H1 (cell line): ENCODE results near the gene SPTBN1. TPM values are rescaled to one million over a fixed set of nuclear protein-coding genes. Genes with fewer than 3 reads are reported as not detected.

Experiments
- CTCF ChIA-PET: fragments of 300-600 bp; sonication (Branson Sonifier 250); formaldehyde crosslinking; loops from one replicate; lab custom pipeline; 2021; ENCODE audit not compliant: partially characterized antibody; lab: Charles Lee
- POLR2A ChIA-PET: fragments of 300-600 bp; sonication (Branson Sonifier 250); formaldehyde crosslinking; loops from one replicate; lab custom pipeline; 2021; ENCODE audit warnings: inconsistent platforms; ENCODE audit not compliant: partially characterized antibody; lab: Charles Lee
- DNase-seq, 2 experiments: peaks; one replicate each; pipeline versions ENCODE4 v3.0.0 to v3.0.0-alpha.2; 2010 to 2022; ENCODE audit warnings: low spot score in 2 of 2, low read depth in 1 of 2, mixed read lengths in 1 of 2
- FAIRE-seq: peaks from 2 replicates; lab custom pipeline; 2011; peaks lifted over from hg19 to GRCh38; lab: Jason Lieb, UNC
- H2AFZ ChIP-seq: 2 replicates; pipeline ENCODE4 v1.8.1; 2012; ENCODE audit warnings: low read length, inconsistent platforms
- H2AK5ac ChIP-seq: 2 replicates; pipeline ENCODE4 v1.6.1; 2013; ENCODE audit warnings: low read depth, low read length
- H2BK120ac ChIP-seq: replicated peaks from 2 replicates; pipeline ENCODE3; 2013; ENCODE audit warnings: low read depth, low read length, inconsistent platforms
- H2BK12ac ChIP-seq: 2 replicates; pipeline ENCODE4 v1.6.1; 2013; ENCODE audit warnings: low read depth, low read length
- H2BK15ac ChIP-seq: 2 replicates; pipeline ENCODE4 v1.6.1; 2013; ENCODE audit warnings: low read length
- H2BK20ac ChIP-seq: 2 replicates; pipeline ENCODE4 v1.6.1; 2013; ENCODE audit warnings: low read length
- H2BK5ac ChIP-seq: 2 replicates; pipeline ENCODE4 v1.6.1; 2013; ENCODE audit warnings: low read depth, low read length
- H3K14ac ChIP-seq: 2 replicates; pipeline ENCODE4 v1.6.1; 2013; ENCODE audit warnings: inconsistent platforms; ENCODE audit not compliant: insufficient read length
- H3K18ac ChIP-seq: 2 replicates; pipeline ENCODE4 v1.6.1; 2013; ENCODE audit warnings: low read length; ENCODE audit errors: extremely low read depth
- H3K23ac ChIP-seq: 2 replicates; pipeline ENCODE4 v1.6.1; 2013; ENCODE audit warnings: inconsistent platforms; ENCODE audit not compliant: insufficient read length
- H3K23me2 ChIP-seq: 2 replicates; pipeline ENCODE4 v1.6.1; 2013; ENCODE audit warnings: low read depth, low read length
- H3K27ac ChIP-seq: 2 replicates; pipeline ENCODE4 v1.6.1; 2011; ENCODE audit warnings: low read depth, low read length, inconsistent platforms
- H3K27me3 ChIP-seq, 4 experiments: replicated peaks in 1 of 4; 1 replicate in 1 of 4; 2 replicates in 3 of 4; pipeline versions ENCODE4 v1.6.1 to v1.8.1; 2011 to 2013; ENCODE audit warnings: low read length in 3 of 4, mild to moderate bottlenecking in 3 of 4, inconsistent platforms in 2 of 4, mixed read lengths in 2 of 4, moderate library complexity in 1 of 4; ENCODE audit not compliant: control insufficient read depth in 3 of 4, insufficient read depth in 3 of 4; ENCODE audit errors: extremely low read depth in 1 of 4
- H3K36me3 ChIP-seq, 4 experiments: 2 replicates each; pipeline versions ENCODE4 v1.6.1 to v1.8.1; 2011 to 2013; ENCODE audit warnings: mild to moderate bottlenecking in 4 of 4, low read length in 3 of 4, moderate library complexity in 2 of 4, control low read depth in 1 of 4, inconsistent platforms in 1 of 4; ENCODE audit not compliant: insufficient read depth in 4 of 4, control insufficient read depth in 2 of 4
- H3K4ac ChIP-seq: replicated peaks from 2 replicates; pipeline ENCODE3; 2013; ENCODE audit warnings: low read length, low read depth, mixed read lengths, inconsistent platforms; ENCODE audit not compliant: insufficient read length
- H3K4me1 ChIP-seq, 4 experiments: replicated peaks in 1 of 4; 1 replicate in 1 of 4; 2 replicates in 3 of 4; pipeline versions ENCODE4 v1.6.1 to v1.8.1; 2011 to 2013; ENCODE audit warnings: low read length in 3 of 4, inconsistent platforms in 2 of 4, mixed read lengths in 1 of 4; ENCODE audit not compliant: insufficient read depth in 4 of 4, control insufficient read depth in 3 of 4
- H3K4me2 ChIP-seq, 2 experiments: 2 replicates each; pipeline versions ENCODE4 v1.6.1 to v1.8.1; 2011 to 2013; ENCODE audit warnings: low read depth in 2 of 2, low read length in 2 of 2, control low read depth in 1 of 2, inconsistent platforms in 1 of 2, mild to moderate bottlenecking in 1 of 2; ENCODE audit not compliant: insufficient read depth in 1 of 2
- H3K4me3 ChIP-seq, 4 experiments: fragments of 200-600, 300-600 bp in 1 of 4; sonication (generic), shearing (Covaris generic), sonication (Bioruptor Twin) in 1 of 4; 2 replicates each; pipeline versions ENCODE4 v1.5.1 to v1.8.1; 2011 to 2016; ENCODE audit warnings: low read length in 4 of 4, low read depth in 3 of 4, control low read depth in 2 of 4, inconsistent platforms in 2 of 4, mild to moderate bottlenecking in 2 of 4, mixed read lengths in 1 of 4, moderate library complexity in 1 of 4; ENCODE audit not compliant: insufficient read depth in 2 of 4; ENCODE audit errors: extremely low read depth in 1 of 4
- H3K56ac ChIP-seq: replicated peaks from 2 replicates; pipeline ENCODE3; 2013; ENCODE audit warnings: low read depth, mild to moderate bottlenecking, mixed read lengths, low read length, inconsistent platforms; ENCODE audit not compliant: insufficient read length
- H3K79me1 ChIP-seq: 2 replicates; pipeline ENCODE4 v1.6.1; 2013; ENCODE audit warnings: low read depth, low read length, control low read depth
- H3K79me2 ChIP-seq, 2 experiments: 2 replicates each; pipeline versions ENCODE4 v1.6.1 to v1.8.1; 2012 to 2013; ENCODE audit warnings: low read length in 2 of 2, mild to moderate bottlenecking in 2 of 2, inconsistent platforms in 1 of 2; ENCODE audit not compliant: insufficient read depth in 2 of 2, control insufficient read depth in 1 of 2
- H3K9ac ChIP-seq, 4 experiments: replicated peaks in 1 of 4; 1 replicate in 1 of 4; 2 replicates in 3 of 4; pipeline versions ENCODE4 v1.6.1 to v1.8.1; 2011 to 2013; ENCODE audit warnings: low read depth in 3 of 4, low read length in 3 of 4, control low read depth in 2 of 4, mild to moderate bottlenecking in 2 of 4, moderate library complexity in 2 of 4, inconsistent platforms in 1 of 4; ENCODE audit errors: extremely low read depth in 1 of 4
- H3K9me3 ChIP-seq, 2 experiments: 2 replicates each; pipeline versions ENCODE4 v1.6.1 to v1.8.1; 2012 to 2013; ENCODE audit warnings: mild to moderate bottlenecking in 2 of 2, moderate library complexity in 2 of 2, control low read depth in 1 of 2, inconsistent platforms in 1 of 2, low read depth in 1 of 2, low read length in 1 of 2, mixed read lengths in 1 of 2; ENCODE audit not compliant: insufficient read depth in 2 of 2
- H4K20me1 ChIP-seq, 2 experiments: replicated peaks in 1 of 2; 2 replicates each; pipeline versions ENCODE3 to v1.8.1; 2011 to 2013; ENCODE audit warnings: inconsistent platforms in 2 of 2, low read length in 2 of 2, mild to moderate bottlenecking in 1 of 2; ENCODE audit not compliant: insufficient read depth in 2 of 2, control insufficient read depth in 1 of 2
- H4K5ac ChIP-seq: 2 replicates; pipeline ENCODE4 v1.6.1; 2013; ENCODE audit warnings: low read length, low read depth, mixed read lengths, inconsistent platforms; ENCODE audit not compliant: insufficient read length
- H4K8ac ChIP-seq: 2 replicates; pipeline ENCODE4 v1.8.0; 2013; ENCODE audit warnings: mild to moderate bottlenecking, moderate library complexity, low read length, inconsistent platforms; ENCODE audit not compliant: insufficient read depth; ENCODE audit errors: extremely low read depth
- H4K91ac ChIP-seq: replicated peaks from 2 replicates; pipeline ENCODE3; 2013; ENCODE audit warnings: low read length, mixed read lengths, inconsistent platforms; ENCODE audit not compliant: insufficient read length
- JUN ChIP-seq: IDR thresholded peaks from 2 replicates; pipeline ENCODE4 v1.6.1; 2011; ENCODE audit warnings: low read depth, mild to moderate bottlenecking, improper control_type of control experiment, low read length
- SIN3A ChIP-seq, 2 experiments: IDR thresholded peaks in 1 of 2; conservative IDR thresholded peaks in 1 of 2; 2 replicates each; pipeline ENCODE4 v1.6.1; 2011 to 2012; ENCODE audit warnings: low read length in 2 of 2, improper control_type of control experiment in 1 of 2, low read depth in 1 of 2, mild to moderate bottlenecking in 1 of 2
- WGBS, 2 experiments: shearing (Covaris generic) in 1 of 2; methylation state at CpG; one replicate each; pipeline versions ENCODE4 v1.1.6 to v1.1.7; 2013 to 2015; ENCODE audit warnings: low lambda C conversion rate in 2 of 2, mixed read lengths in 2 of 2, inconsistent platforms in 1 of 2, low coverage in 1 of 2, missing lambda C conversion rate in 1 of 2; ENCODE audit not compliant: insufficient replicate concordance in 2 of 2, insufficient coverage in 1 of 2, insufficient read length in 1 of 2; ENCODE audit errors: extremely low coverage in 1 of 2, missing lambda C conversion rate in 1 of 2; 5-methylcytosine and 5-hydroxymethylcytosine counted together
- polyA plus RNA-seq, 7 experiments: library from polyadenylated mRNA; depleted of rRNA in 3 of 7; stranded (reverse) in 5 of 7; unstranded in 2 of 7; fragments of >200 nt in 5 of 7; fragments of 200-250 nt in 2 of 7; gene quantifications; 1 replicate in 5 of 7; 2 replicates in 1 of 7; 4 replicates in 1 of 7; pipeline versions ENCODE4 v1.2.1 to v1.2.3, GENCODE V29; 2011 to 2013; ENCODE audit warnings: missing spikeins in 2 of 7, mixed read lengths in 2 of 7
- total RNA-seq: library from RNA; stranded (reverse); fragmentation: NEBNext Ultra II Directional; extraction: Animal tissue kit (Norgen Biotek cat#: 25700); gene quantifications from 2 replicates; pipeline ENCODE4 v1.2.1, GENCODE V29; 2021

Gene SPTBN1
- total and polyA plus RNA-seq, 2 of the 8 experiments (the other 6 are each of a cell fraction or from before 2014, with no cell fraction given): 31.8 to 180 TPM

GRCh38 chr2:54559593-54560145, 103.5 kb downstream of the SPTBN1 start:
- peak overlapping the region; percentile 82 to 95 (median 86) for H3K9ac ChIP-seq
- no peaks in the 10 kb centered on the region for H3K36me3 ChIP-seq
- H3K27ac ChIP-seq: no peak overlapping the region; the same call in 1 of the 2 replicates
- peak overlapping the region; percentile 72 to 83 for H3K4me2 ChIP-seq
- H3K18ac ChIP-seq: no peak overlapping the region; the same call in 1 of the 2 replicates
- H3K79me1 ChIP-seq: peaks cover 6% of the 10 kb centered on the region
- no peaks in the 10 kb centered on the region for H3K9me3 ChIP-seq
- H2BK5ac ChIP-seq: peak overlapping the region; percentile 40; the same call in 1 of the 2 replicates
- H3K23ac ChIP-seq: no peak overlapping the region
- peak overlapping the region; percentile 84 to 99 (median 94) for H3K4me3 ChIP-seq
- H4K8ac ChIP-seq: no peak overlapping the region; the same call in 1 of the 2 replicates
- no peaks in the 10 kb centered on the region for H3K27me3 ChIP-seq
- ChIA-PET POLR2A (interaction anchor here (0.9 to 4.0 kb wide), 13 partner anchors 11 to 54 kb away, joined by 3 to 31 read pairs (median 8); no protein-coding TSS in a partner anchor), CTCF (interaction anchor here (0.6 to 3.7 kb wide), 20 partner anchors 9 to 453 kb away, joined by 3 to 21 read pairs (median 4); no protein-coding TSS in a partner anchor)
- FAIRE-seq (no peak), DNase-seq (no peak)
- H3K4ac ChIP-seq: no peak overlapping the region
- no peak overlapping the region for H2BK20ac ChIP-seq
- peaks cover 3 to 14% (median 9%) of the 10 kb centered on the region in 4 experiments for H3K4me1 ChIP-seq
- H4K91ac ChIP-seq: no peak overlapping the region
- no peak overlapping the region for H4K5ac ChIP-seq
- no peak overlapping the region for H2BK15ac ChIP-seq
- H4K20me1 ChIP-seq: peaks cover 9 to 14% of the 10 kb centered on the region in 2 experiments
- H3K56ac ChIP-seq: peak overlapping the region; percentile 9
- no peak overlapping the region for H2BK12ac ChIP-seq
- no peak overlapping the region for H3K14ac ChIP-seq
- peaks cover 25 to 66% of the 10 kb centered on the region in 2 experiments for H3K79me2 ChIP-seq
- 1% methylated on average over 9 of the region's 9 CpGs; no CpG with 5 or more reads in 1 of the 2 experiments for WGBS, 2 experiments
- TF ChIP-seq JUN (no peak), SIN3A (conservative IDR thresholded peaks at IDR 0.05 in 1 of 2, IDR thresholded peaks at IDR 0.05 in 1 of 2; ENCODE audit: low read depth in 1 of 2, low read length in 2 of 2) (peak; percentile 49 to 61; a peak in 2 of 4 replicates)
- H2BK120ac ChIP-seq: no peak overlapping the region
- no peak overlapping the region for H2AFZ ChIP-seq
- H3K23me2 ChIP-seq: peaks cover 20% of the 10 kb centered on the region
- H2AK5ac ChIP-seq: no peak overlapping the region
